ENCODE measurements around the gene ADARB1.

Gene ADARB1

GRCh38 chr21:45049714-45050344 is 24.6 kb upstream of the ADARB1 start (continued):
- TF ChIP-seq PRDM2 (tag by site-specific recombination; IDR thresholded peaks at IDR 0.05; ENCODE audit: borderline replicate concordance): no peak

- no peaks in the 10 kb centered on the region for H3K9me3 ChIP-seq (ENCODE audit: control insufficient read depth, insufficient read depth, low read depth, low read length)
- no peak overlapping the region for H3K27ac ChIP-seq (ENCODE audit: extremely low read depth, low read depth, low read length)
- H3K4me3 ChIP-seq (ENCODE audit: low read depth, low read length): no peak overlapping the region
- CTCF ChIA-PET: interaction anchor here (0.5 to 0.7 kb wide), 2 partner anchors 78 to 88 kb away, joined by 3 read pairs; no protein-coding TSS in a partner anchor
- TF ChIP-seq ZIC2 (tag by site-specific recombination; IDR thresholded peaks at IDR 0.05) (peak; percentile 65), BCL6B (tag by site-specific recombination; IDR thresholded peaks at IDR 0.05) (no peak)
- POLR2A ChIA-PET: no interaction called here
- no peaks in the 10 kb centered on the region for H3K4me1 ChIP-seq (ENCODE audit: control insufficient read depth, insufficient read depth, low read length)
- no peaks in the 10 kb centered on the region for H3K36me3 ChIP-seq (ENCODE audit: control insufficient read depth in 2 of 2, insufficient read depth in 1 of 2, low read length in 2 of 2)
Observed at GRCh38 chr21:45050345-45050796, 24.0 kb upstream of the ADARB1 start.

- POLR2A ChIA-PET: no interaction called here
Observed at GRCh38 chr21:45050797-45051489, 23.4 kb upstream of the ADARB1 start.

GRCh38 chr21:45051580-45052434 is 22.6 kb upstream of the ADARB1 start:
- Histone ChIP-seq H3K36me3 (ENCODE audit: control insufficient read depth in 2 of 2, insufficient read depth in 1 of 2, low read length in 2 of 2) (no peaks in the 10 kb centered on the region), H3K27ac (ENCODE audit: extremely low read depth, low read depth, low read length) (no peak overlapping the region), H3K4me3 (ENCODE audit: low read depth, low read length) (no peak overlapping the region), H3K9me3 (ENCODE audit: control insufficient read depth, insufficient read depth, low read depth, low read length) (no peaks in the 10 kb centered on the region), H3K4me1 (ENCODE audit: control insufficient read depth, insufficient read depth, low read length) (no peaks in the 10 kb centered on the region)
- ChIA-PET CTCF (interaction anchor here (0.7 to 1.1 kb wide), 2 partner anchors 39 to 102 kb away, joined by 3 to 4 read pairs; no protein-coding TSS in a partner anchor), POLR2A (no interaction called here)
- TF ChIP-seq ZNF146 (tag by site-specific recombination; IDR thresholded peaks at IDR 0.05) (no peak), ZFHX2 (tag by site-specific recombination; conservative IDR thresholded peaks at IDR 0.05) (no peak), PRDM2 (tag by site-specific recombination; IDR thresholded peaks at IDR 0.05; ENCODE audit: borderline replicate concordance) (no peak), ZNF768 (tag by site-specific recombination; IDR thresholded peaks at IDR 0.05) (no peak), ZNF404 (tag by site-specific recombination; IDR thresholded peaks at IDR 0.05) (no peak), ZFP3 (tag by site-specific recombination; IDR thresholded peaks at IDR 0.05; ENCODE audit: low read depth) (no peak), ZSCAN4 (tag by site-specific recombination; IDR thresholded peaks at IDR 0.05) (no peak)

More at GRCh38 chr21:45050797-45051489, 23.4 kb upstream of the ADARB1 start:
- H3K9me3 ChIP-seq (ENCODE audit: control insufficient read depth, insufficient read depth, low read depth, low read length): no peaks in the 10 kb centered on the region
- H3K4me3 ChIP-seq (ENCODE audit: low read depth, low read length): no peak overlapping the region
- H3K27ac ChIP-seq (ENCODE audit: extremely low read depth, low read depth, low read length): no peak overlapping the region
- CTCF ChIA-PET: interaction anchor here (0.7 kb wide), 2 partner anchors 38 to 87 kb away, joined by 3 read pairs; no protein-coding TSS in a partner anchor
- H3K36me3 ChIP-seq (ENCODE audit: control insufficient read depth in 2 of 2, insufficient read depth in 1 of 2, low read length in 2 of 2): no peaks in the 10 kb centered on the region
- H3K4me1 ChIP-seq (ENCODE audit: control insufficient read depth, insufficient read depth, low read length): no peaks in the 10 kb centered on the region
- no peak for TF ChIP-seq BCL11A (tag by site-specific recombination; IDR thresholded peaks at IDR 0.05; ENCODE audit: low read depth)
